Right atrium auricular region (tissue), 2 donors: ENCODE results near the gene GFER. TPM values are rescaled to one million over a fixed set of nuclear protein-coding genes. Genes with fewer than 3 reads are reported as not detected.

Source experiments
- DNase-seq: peaks from one replicate; pipeline ENCODE4 v3.0.0-alpha.2; 2019; ENCODE audit warnings: low spot score
- H3K27ac ChIP-seq, 2 donors: fragments of 200-600 bp; sonication (generic); 1 replicate in 1 of 2; 2 replicates in 1 of 2; pipeline ENCODE4 v1.5.1; 2016 to 2019
- H3K27me3 ChIP-seq, 2 donors: fragments of 200-600 bp; sonication (generic); one replicate each; pipeline versions ENCODE4 v1.5.1 to v1.6.0; 2017 to 2019
- H3K36me3 ChIP-seq: fragments of 200-600 bp; sonication (generic); one replicate; pipeline ENCODE4 v1.5.1; 2016
- H3K4me1 ChIP-seq, 2 donors: fragments of 200-600 bp; sonication (generic); one replicate each; pipeline versions ENCODE4 v1.5.1 to v1.6.0; 2017 to 2019
- H3K4me3 ChIP-seq, 2 donors: fragments of 200-600 bp; sonication (generic); 1 replicate in 1 of 2; 2 replicates in 1 of 2; pipeline ENCODE4 v1.5.1; 2017 to 2019; ENCODE audit warnings: mild to moderate bottlenecking in 1 of 2, moderate library complexity in 1 of 2
- H3K9me3 ChIP-seq, 2 donors: fragments of 200-600 bp; sonication (generic); one replicate each; pipeline ENCODE4 v1.5.1; 2019
- total RNA-seq, 2 donors: library from RNA; depleted of rRNA; stranded (reverse); fragments of >200 nt; gene quantifications; one replicate each; pipeline ENCODE4 v1.1.0, GENCODE V29; 2016
- TF ChIP-seq, protein P1 (sequence below), 2 donors: fragments of 200-600 bp; sonication (generic); IDR thresholded peaks; one replicate each; pipeline ENCODE4 v1.5.1; 2019; ENCODE audit warnings: antibody characterized with exemption in 2 of 2

The GFER gene
- total RNA-seq, 2 donors from 2014 or later: 11.9 to 12.6 TPM

DNA sequence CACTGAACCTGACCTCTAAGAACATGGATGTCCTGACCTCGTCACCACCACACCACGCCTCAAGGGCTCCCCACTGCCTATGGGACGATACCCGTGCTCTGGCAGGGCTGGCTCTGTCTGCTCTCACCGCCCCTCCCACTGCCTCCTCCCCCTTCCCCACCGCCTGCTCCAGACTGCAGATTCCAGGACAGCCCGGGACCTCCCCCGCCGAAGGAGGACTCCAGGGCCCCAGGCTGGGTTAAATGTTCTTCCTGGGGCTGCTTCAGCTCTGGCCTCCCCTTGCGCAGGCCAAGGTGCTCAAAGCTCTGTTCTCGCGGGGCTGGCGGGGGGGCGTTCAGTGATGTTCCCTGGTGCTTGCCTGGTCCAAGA is 38.7 kb downstream of the GFER start:
- Histone ChIP-seq H3K36me3 (no peaks in the 10 kb centered on the region), H3K27me3 (peaks cover 7 to 9% of the 10 kb centered on the region in 2 donors), H3K27ac (no peak overlapping the region), H3K4me3 (peak overlapping the region in 1 of 2 donors; percentile 38), H3K4me1 (peaks cover 0 to 59% of the 10 kb centered on the region in 2 donors), H3K9me3 (no peaks in the 10 kb centered on the region)
- TF ChIP-seq, protein P1, sequence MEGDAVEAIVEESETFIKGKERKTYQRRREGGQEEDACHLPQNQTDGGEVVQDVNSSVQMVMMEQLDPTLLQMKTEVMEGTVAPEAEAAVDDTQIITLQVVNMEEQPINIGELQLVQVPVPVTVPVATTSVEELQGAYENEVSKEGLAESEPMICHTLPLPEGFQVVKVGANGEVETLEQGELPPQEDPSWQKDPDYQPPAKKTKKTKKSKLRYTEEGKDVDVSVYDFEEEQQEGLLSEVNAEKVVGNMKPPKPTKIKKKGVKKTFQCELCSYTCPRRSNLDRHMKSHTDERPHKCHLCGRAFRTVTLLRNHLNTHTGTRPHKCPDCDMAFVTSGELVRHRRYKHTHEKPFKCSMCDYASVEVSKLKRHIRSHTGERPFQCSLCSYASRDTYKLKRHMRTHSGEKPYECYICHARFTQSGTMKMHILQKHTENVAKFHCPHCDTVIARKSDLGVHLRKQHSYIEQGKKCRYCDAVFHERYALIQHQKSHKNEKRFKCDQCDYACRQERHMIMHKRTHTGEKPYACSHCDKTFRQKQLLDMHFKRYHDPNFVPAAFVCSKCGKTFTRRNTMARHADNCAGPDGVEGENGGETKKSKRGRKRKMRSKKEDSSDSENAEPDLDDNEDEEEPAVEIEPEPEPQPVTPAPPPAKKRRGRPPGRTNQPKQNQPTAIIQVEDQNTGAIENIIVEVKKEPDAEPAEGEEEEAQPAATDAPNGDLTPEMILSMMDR (IDR thresholded peaks at IDR 0.05): no peak
- no peak for DNase-seq

DNA sequence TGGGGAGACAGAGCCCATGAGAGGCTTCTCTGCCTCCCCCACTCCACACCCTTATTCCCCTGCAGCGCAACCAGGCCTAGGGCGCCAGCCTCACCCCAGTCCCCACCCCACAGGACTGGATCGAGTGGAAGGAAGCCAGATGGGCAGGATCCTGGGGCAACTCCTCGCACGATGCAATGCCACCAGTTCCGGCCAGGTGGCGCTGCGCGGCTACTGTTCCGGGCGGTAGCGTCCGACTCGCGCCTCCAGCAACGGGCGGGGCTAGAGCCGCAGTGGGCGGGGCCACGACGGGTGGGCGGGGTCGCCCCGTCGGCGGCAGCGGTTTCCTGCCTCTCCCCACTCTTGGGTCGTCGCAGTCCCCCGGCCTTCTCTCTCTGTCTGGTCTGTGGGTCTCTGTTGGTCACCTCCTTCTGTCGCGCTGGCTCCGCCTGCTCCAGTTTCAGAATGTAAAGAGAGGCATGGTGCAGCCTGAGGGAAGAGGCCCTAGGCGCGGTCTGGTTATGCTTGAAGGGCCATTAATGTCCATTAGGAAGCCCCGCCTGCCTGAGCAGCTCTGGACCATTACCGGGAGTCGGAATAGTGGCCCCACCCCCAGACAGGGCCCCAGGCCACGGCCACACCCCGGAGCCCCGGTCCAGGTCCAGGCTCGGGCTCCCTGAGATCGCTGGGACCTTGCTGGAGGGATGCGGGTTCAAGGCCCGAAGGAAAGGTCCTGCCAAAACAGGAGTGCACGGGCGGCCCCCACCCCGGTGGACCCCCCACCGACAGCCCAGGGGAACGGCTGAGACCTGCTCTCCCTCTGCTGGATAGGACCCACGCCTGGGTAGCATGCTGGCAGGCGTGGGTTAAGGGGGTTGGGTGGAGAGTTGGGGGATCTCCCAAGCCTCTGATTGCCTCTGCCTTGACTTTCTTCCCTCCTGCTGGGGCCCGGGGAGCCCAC is 39.4 kb downstream of the GFER start:
- Histone ChIP-seq H3K27me3 (peaks cover 7 to 9% of the 10 kb centered on the region in 2 donors), H3K27ac (peak overlapping the region; percentile 55 to 63), H3K4me3 (peak overlapping the region; percentile 10 to 38), H3K4me1 (peaks cover 0 to 65% of the 10 kb centered on the region in 2 donors), H3K9me3 (no peaks in the 10 kb centered on the region), H3K36me3 (no peaks in the 10 kb centered on the region)
- TF ChIP-seq, protein P1 (IDR thresholded peaks at IDR 0.05): peak; percentile 98 to 99
- DNase-seq: peak; percentile 90

DNA sequence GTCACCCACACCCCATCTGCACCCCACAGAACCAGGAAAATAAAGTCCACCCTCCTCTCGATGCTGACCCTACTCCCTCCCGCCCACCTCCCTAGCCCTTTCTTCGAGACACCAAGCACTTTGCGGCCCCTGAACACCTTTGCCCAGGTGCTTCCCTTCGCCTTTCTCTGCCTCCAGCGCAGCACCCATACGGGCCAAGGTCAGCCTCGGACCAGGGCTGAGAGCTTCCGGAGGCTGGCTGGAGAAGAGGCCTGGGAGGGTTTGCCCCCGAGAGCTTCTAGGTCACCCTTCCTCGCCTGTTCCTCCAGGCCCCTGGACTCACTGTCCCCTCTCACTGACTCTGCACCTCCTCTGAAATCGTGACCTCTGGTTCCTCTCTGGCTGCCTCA is 40.0 kb downstream of the GFER start:
- DNase-seq: no peak
- Histone ChIP-seq H3K27ac (peak overlapping the region; percentile 55 to 63), H3K27me3 (peaks cover 7 to 9% of the 10 kb centered on the region in 2 donors), H3K36me3 (no peaks in the 10 kb centered on the region), H3K9me3 (no peaks in the 10 kb centered on the region), H3K4me3 (peak overlapping the region in 1 of 2 donors; percentile 38), H3K4me1 (peaks cover 0 to 72% of the 10 kb centered on the region in 2 donors)
- TF ChIP-seq, protein P1 (IDR thresholded peaks at IDR 0.05): no peak

DNA sequence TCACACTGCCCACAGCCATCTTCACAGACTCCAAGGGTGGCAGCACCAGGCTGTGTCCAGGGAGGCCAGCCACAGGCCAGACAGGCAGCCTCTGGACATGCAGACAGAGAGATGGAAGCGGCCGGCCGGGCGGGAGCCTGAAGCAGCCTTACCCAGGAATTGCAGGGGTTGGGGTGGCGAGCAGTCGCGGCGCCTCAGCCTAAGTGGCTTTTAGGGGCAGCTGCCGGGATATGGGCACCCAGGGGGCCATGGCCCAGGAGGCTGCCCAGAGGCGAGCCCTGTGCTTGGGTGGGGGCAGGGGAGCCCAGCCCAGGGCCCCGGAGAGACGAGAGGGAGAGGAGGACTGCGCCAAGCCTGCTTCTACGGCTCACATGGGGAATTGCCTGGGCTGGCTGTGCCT is 41.3 kb downstream of the GFER start:
- H3K4me3 ChIP-seq: no peak overlapping the region
- H3K36me3 ChIP-seq: peaks cover 6% of the 10 kb centered on the region
- H3K27ac ChIP-seq: no peak overlapping the region
- peaks cover 3 to 4% of the 10 kb centered on the region in 2 donors for H3K27me3 ChIP-seq
- H3K9me3 ChIP-seq: no peaks in the 10 kb centered on the region
- DNase-seq: no peak
- peaks cover 0 to 71% of the 10 kb centered on the region in 2 donors for H3K4me1 ChIP-seq
- TF ChIP-seq, protein P1 (IDR thresholded peaks at IDR 0.05): no peak

DNA sequence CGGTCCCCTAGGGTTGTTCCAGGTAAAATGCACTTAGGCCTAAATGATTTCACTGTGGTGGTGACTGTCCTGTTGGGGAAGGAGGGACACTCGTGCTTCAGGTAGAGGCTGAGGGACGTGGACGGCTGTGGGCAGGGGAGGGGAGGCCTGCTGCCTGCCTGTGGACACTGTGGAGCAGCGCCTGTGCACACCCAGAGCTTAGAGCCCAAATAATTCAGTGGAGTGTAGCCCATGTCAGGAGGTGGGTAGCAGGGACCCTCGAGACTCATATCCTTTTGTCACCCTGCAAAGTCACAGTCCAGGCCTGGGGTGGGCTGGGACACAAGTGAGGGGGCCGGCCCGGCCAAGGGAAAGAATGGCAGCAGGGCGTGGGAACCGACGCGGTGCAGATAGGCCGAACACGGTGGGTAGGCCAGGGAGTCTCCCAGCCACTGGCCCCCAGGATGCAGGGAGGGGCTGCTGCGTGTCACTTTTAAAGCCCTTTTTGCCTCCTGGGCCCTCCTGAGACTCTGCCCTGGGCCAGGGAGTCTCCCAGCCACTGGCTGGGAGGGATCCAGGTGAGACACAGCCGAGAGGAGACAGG is 42.0 kb downstream of the GFER start:
- H3K4me3 ChIP-seq: peak overlapping the region; percentile 24 to 74
- H3K27me3 ChIP-seq: no peaks in the 10 kb centered on the region
- DNase-seq: no peak
- H3K9me3 ChIP-seq: no peaks in the 10 kb centered on the region
- TF ChIP-seq, protein P1 (IDR thresholded peaks at IDR 0.05): no peak
- H3K4me1 ChIP-seq: peaks cover 0 to 64% of the 10 kb centered on the region in 2 donors
- H3K36me3 ChIP-seq: peaks cover 11% of the 10 kb centered on the region
- H3K27ac ChIP-seq: peak overlapping the region; percentile 47 to 66
